ENCODE measurements around the gene KRT34.
"Not testable (repeated sequence)": the region's sequence is repeated elsewhere in the genome, so short reads cannot be mapped to it uniquely, and the experiment has no call there.

The KRT34 gene

DNA sequence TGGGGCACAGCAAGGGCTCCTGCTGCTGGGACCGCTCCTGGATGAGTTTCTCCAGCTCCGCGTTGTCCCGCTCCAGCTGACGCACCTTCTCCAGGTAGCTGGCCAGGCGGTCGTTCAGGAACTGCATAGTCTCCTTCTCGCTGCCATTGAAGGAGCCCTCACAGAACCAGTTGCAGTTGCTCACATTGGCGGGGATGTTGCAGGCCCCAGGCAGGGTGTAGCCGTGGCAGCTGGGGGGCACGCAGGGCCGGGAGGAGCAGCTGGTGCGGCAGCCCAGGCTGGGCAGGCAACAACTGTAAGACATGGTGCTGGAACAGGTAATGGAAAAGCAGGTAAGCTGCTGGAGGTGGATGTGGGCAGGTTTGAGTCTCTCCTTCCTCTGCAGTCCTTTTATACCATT, at the start of gene KRT34:
Gene KRT34 (minus strand): TSS at position 364 of the 400 bp plus-strand sequence. CDS start 60 bp downstream, at position 304.
- not testable (repeated sequence) for DNase-seq

DNA sequence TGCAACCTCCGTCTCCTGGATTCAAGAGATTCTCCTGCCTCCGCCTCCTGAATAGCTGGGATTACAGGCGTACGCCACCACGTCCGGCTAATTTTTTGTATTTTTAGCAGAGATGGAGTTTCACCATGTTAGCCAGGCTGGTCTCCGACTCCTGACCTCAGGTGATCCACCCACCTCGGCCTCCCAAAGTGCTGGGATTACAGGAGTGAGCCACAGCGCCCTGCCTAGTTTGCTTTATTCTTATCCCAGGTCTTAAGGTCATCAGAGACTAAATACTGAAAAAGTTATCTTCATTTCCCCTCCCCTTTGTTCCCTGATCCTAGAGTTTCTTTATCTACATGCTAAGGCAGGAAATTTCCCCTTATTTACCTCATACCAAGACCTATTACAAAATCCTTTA, 48.3 kb upstream of the KRT34 start:
- DNase-seq: not testable (repeated sequence)

DNA sequence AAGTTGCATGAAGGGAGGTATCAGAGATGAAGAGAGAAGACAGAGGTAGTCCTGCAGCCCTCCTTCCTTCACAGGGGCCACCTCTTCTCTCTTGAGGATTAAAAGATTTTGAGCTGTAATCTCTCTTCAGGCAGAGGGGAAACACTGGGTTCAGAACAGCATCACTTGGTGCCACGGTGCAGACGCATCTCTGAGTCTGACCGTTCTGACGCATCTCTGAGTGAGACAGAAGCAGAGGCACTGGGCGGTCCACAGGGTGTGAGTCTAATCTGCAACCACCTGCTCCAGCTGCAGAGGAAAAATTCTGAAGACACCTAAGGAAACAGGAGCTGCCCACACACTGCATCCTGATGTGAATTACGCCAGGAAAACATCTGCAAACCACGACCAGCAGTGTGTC, 47.6 kb upstream of the KRT34 start:
- DNase-seq: no peak

DNA sequence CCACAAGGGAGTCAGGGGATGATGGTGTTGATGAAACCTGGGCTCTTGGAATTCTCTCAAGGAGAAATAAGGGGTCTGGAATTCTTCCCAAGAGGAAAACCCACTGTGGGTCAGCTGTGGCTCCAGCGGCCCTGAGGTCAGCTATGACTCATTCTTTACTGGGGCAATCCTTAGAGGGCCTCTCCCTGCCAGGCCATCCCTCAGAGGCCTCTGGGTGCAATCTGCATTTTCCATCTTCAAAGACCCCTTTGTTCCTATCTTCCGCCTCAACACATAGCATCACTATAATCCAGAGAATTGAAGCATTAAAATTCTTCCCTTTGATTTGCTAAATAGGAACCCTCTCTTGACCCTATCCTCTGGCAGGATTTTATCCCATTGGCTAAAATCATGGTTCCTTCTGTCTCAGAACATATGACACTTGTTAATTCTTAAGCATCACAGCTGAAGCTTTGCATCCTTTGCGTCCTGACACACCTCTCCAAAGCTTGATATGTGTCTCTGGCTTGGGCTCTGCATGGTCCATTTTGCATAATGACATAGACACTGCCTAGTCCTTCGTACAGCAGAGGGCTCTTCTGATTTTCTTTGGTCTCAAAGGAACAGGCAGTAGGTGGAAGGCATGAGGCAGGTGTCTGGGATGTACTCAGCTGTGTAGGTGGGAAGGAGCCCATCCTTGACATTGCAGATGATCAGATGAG, 46.6 kb upstream of the KRT34 start:
- DNase-seq: no peak

- no peak for DNase-seq
These were observed 42.1 kb upstream of the KRT34 start, which contains the start of gene KRT37 for GRCh38 chr17:41424111-41424635. Gene KRT37 (minus strand): TSS chr17:41424585. CDS start chr17:41424523, 62 bp downstream.

DNA sequence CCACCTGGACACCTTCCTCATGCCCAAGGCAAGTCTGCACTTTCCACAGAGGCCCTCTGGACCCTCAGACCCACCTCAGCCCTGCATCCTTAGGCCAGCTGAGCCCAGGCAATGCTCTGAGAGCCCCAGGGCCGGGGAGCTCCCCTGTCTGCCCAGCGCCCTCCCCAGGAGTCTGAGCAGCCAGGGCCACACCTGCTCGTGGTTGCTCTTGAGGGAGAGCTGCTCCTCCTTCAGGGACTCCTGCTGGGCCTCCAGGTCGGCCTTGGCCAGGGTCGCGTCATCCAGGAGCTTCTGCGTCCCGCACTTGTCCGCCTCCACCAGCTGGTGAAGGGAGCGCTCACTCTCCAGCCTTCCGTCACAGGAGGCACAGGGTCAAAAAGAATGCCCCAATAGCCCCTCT, 40.5 kb upstream of the KRT34 start:
- DNase-seq: not testable (repeated sequence)

DNA sequence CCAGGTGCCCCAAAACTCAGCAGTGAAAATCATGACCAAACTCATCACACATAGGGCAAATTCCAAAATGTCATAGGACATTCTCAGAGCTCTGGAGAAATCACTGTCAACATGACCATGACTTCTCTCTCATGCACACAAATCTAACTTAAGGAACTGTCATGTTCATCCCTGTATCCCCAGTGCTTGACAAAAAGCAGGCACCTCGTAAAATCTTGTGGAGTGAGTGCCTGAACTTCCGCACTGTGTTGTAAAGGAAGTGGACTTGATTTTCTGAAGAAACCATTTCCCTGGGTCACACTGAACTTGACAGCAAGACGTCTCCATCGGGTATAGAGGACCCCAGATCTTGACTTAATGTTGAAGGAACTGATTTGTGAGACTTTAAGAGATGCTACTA, 39.5 kb upstream of the KRT34 start:
- DNase-seq: no peak

DNA sequence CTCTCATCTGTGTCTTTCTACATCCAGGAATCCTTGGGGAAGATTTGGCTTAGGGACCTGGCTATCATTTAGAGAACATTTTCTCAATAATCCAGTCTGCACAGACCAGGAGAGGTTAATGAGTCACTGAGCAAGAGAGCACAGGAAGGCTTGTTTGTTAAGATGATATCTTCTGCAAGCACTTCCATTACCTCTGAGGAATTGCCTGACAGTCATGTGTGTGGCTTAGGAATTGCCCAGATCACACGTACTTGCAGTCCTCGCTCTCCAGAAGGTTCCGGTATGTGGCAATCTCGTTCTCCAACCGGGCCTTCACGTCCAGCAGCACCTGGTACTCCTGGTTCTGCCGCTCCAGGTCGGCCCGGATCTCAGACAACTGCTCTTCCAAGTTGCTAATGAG, 39.0 kb upstream of the KRT34 start:
- DNase-seq: no peak

DNA sequence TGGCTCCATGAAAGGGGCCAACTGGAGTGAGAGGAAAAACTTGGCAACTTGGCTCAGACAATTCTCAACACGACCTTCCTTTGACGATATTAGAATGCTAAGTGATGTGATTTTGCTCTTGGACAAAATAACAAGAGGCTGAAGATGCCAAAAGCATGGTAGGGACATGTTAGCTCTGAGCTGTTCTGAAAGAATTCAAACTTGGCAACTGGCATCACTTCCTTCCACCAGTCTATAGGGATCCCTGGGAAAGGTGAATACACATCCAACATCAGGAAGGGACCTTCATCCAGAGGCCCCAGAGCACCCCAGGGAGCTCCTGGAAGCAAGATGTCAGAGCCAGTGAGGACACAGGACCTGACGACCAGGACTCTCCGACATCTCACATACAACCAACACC, 38.0 kb upstream of the KRT34 start:
- DNase-seq: no peak

DNA sequence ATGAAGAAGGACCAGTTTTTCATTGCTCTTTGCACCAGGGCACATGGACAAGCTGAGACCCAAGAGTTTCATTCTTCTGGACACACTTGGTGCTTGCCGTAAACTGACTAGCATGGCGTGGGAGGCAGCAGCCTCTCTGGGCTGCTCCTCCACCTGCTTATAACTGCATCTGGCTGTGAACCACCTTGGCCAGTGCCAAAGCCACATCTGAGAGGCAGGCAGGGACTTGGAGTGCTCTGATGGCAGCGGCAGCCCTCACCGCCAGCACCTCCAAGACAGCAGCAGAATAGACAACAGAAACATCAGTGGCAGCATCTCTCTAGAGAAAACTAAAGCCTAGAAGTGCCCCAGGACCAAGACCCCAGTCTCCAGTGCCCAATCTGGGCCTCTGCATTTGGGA, 37.6 kb upstream of the KRT34 start:
- no peak for DNase-seq

- DNase-seq: no peak
These were observed 36.2 kb upstream of the KRT34 start for GRCh38 chr17:41418116-41418860.

- no peak for DNase-seq
These were observed 35.5 kb upstream of the KRT34 start for GRCh38 chr17:41417576-41418015.

GRCh38 chr17:41417127-41417526, 35.0 kb upstream of the KRT34 start:
- no peak for DNase-seq

- DNase-seq: no peak
These were observed 34.4 kb upstream of the KRT34 start for GRCh38 chr17:41416479-41416878.

GRCh38 chr17:41415833-41416335, 33.8 kb upstream of the KRT34 start:
- DNase-seq: no peak

GRCh38 chr17:41415411-41415810, 33.3 kb upstream of the KRT34 start:
- no peak for DNase-seq

- DNase-seq: no peak
These were observed 31.9 kb upstream of the KRT34 start for GRCh38 chr17:41413982-41414381.

GRCh38 chr17:41413353-41413957, 31.3 kb upstream of the KRT34 start:
- no peak for DNase-seq

DNA sequence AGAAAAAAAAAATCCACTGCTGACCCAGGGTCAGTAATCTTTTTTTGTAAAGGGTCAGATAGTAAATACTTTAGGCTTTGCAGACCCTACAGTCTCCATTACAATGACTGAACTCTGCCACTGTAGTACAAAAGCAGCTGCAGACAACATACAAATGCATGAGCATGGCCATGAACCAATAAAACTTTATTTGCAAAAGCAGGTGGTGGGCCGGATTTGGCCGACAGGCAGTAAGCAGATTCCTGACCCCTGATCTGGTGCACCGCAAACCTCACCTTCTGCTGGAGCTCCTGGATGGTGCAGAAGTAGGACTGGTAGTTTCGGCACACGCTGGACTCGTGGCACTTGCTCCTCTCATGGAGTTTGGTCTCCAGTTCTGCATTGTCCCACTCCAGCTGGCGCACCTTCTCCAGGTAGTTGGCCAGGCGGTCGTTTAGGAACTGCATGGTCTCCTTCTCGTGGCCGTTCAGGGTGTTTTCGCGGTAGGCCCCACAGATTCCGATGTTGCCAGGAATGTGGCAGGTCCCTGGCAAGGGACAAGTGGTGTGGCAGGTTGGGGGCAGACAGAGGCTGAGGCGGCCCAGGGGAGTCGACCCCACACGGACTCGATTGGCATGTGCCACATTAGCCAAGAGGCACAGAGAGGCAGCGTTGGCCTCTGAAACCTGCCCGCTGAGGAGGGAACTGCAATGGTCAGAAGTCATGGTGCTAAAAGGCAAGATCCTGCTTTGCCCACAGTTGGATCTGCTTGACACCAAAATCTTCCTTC, 29.1 kb upstream of the KRT34 start:
- DNase-seq: no peak

GRCh38 chr17:41407226-41407625, 25.1 kb upstream of the KRT34 start:
- DNase-seq: no peak

GRCh38 chr17:41406205-41406604, 24.1 kb upstream of the KRT34 start:
- no peak for DNase-seq

- DNase-seq: peak; percentile 52
These were observed 22.0 kb upstream of the KRT34 start for GRCh38 chr17:41404024-41404671.
